ENCODE results near the gene ST7.

ST7 gene

DNA sequence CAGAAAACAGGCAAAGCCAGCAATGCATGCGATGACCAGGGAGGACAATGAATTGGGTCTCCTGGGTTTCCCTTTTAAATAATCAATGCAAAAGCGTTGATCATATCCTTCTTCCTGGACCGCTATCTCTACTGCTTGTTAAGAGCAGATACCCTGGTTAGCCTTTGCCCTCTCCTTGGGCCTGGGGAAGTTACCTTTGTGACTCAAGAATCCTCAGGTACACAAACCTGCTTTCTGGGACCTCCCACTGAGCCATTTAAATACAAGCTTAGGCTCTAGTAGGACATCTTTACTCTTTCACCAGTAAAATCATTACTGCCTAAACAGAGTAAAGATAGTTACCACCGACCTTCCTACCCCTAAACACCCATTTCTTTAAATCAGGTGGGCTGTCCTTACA lies 195.7 kb downstream of the ST7 start:
- DNase-seq (ENCODE audit: low read depth in 1 of 2, low spot score in 1 of 2) = no peak

DNA sequence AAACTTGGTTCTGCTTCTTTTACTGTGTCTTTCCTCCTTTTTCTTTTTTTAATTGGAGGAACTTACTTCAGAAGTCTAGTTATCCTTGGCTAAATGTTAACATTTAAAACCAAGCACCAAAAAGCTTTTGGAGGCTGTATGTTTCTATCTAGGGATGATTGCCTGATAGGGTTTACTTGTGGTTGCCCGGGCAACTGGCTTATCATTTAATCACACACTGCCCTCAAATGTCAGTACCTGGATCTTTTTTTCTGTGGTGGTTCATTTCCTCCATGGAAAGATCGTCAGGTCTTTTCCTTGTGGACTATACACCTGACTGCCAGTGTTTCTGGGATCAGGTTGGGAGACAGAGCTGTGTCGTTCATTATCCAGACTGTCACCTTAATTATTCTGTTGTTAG lies 196.4 kb downstream of the ST7 start:
- no peak for DNase-seq (ENCODE audit: low read depth in 1 of 2, low spot score in 1 of 2)

DNA sequence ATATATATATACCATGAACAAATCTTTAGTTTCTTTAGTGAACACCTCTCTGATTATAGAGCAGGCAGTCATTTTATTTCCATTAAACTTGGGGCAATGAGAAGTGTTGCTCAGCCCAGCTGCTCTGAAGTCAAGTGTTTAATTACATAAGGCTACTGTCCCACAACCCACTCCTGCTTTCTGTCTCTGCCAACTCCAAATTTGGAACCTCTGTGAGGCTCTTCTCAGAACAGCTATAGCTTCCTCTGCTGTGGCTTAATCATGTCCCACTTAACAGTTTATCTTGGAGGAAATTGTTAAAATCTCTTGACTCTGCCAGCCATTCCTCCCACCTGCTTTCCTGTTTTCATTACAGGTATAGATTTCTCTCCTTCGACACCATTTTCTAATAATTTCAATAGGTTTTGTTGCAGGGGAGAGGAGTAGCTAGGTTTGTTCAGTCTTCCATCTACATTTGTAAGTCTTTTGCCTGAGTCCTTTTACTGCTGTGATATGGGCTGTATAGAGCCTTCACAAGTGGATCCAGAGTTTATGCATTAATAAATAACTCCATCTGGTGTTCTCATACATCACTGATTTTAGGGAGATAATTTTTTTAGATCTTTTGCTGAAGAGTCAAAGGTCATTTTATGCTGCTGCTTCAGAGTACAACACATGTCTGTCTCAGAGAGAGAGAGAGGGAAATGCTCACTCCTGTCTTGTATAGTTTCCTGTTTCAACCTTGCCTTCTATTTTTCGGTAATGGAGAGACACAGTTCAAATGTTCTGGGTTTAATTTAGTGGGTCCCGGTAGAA lies 199.1 kb downstream of the ST7 start:
- no peak for DNase-seq (ENCODE audit: low read depth in 1 of 2, low spot score in 1 of 2)

DNA sequence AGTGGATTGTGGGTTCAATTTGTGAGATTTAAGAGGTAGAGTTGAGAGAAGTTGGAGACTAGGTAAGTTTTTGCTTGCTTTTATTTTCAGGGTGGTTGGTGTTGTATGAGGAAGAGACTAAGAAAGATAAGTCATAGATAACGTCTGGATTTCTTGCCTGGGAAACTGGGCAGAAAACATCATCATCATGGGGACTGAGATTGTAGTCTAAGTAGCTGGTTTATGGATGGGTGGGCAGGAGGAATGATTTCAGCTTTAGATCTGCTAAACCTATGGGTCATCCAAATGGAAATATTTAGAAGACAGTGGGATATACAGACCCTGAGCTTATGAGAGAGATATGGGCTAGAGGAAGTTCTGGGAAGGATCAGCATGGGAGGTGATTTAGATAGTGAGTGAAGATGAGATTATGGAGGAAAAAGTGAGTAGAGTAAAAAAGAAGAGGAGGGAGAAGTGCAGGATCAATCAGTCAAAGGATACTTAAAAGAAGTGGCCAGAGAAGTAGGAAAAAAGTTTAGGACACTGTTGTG lies 199.8 kb downstream of the ST7 start:
- DNase-seq (ENCODE audit: low read depth in 1 of 2, low spot score in 1 of 2) = no peak

DNA sequence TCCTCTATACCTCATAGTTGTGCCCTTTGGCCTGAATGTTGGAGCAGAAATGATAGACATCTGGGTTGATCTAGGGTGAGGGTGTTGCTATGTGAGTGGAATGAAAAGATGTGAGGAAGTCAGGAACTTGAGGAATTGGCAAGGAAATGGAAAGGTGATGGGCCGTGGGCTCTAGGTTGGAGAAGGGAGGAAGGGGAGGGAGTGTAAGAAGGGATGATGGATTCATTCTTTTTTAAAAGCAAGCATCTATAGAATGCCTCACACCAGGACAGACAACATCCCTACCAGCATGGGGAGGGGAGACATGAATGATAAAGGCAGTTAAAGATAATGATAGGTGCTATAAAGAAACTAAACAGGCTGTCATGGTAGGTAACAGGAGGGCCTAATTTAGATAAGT lies 201.4 kb downstream of the ST7 start:
- DNase-seq (ENCODE audit: low read depth in 1 of 2, low spot score in 1 of 2) = no peak

DNA sequence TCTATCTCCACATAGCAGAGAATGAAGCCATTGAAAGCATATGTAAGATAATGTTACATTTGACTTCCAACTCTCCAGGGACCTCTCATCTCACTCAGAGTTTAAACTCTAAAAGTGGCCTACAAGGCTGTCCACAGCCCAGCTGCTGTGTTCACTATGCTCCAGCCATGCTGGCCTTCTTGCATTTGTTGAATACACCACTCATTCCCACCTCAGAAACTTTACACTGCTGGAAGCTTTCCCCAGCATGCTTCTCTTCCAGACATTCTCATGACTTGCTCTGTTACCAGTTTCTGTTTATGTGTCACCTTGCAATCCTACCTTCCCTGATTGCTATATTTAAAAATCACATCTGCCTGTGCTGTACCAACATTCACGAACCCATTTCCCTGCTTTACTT lies 202.4 kb downstream of the ST7 start:
- no peak for DNase-seq (ENCODE audit: low read depth in 1 of 2, low spot score in 1 of 2)

DNA sequence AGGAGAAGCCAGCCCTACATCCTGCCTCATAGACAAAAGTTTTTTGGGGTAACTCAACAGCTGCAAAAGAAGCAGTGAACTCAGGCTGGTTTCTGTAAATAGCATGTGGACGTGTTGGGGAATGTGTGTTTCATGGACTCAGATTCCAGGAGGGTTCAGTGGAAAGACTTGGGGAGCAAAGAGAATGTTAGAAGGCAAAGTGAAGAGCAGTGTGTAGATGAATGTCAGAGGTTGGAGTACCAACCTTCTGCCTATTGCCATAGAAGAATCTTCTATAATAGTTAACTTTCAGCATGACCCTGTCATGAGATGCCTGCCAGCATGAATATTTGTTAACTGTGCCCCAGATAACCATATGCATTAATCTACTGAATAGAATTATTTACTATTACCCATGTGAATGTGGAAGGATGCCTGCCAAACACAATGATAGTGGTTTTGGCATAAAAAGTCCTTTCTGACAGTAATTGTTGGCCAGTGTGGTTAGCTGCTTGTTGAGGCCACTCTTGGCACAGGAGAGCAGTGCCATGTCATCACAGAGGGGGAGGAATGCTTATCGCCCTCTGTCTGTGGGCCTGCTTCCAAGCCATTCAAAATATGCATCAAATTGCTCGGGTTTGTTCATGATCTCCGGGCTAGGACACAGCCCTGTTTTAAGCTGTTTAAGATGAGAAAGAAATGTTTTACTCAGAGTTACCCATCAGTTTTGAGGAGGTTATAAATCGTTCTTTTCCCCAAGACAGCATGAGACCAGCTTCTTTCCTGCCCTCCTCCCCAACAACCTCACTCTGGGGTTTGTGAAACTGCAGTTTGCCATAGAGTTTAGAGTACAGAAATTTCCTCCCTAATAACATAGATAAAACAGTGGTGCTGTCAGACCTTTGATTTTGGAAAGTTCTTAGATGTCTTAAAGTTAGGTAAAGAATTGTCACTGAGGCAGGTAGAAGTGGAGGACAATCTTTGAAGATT lies 204.2 kb downstream of the ST7 start:
- no peak for DNase-seq (ENCODE audit: low read depth in 1 of 2, low spot score in 1 of 2)

DNA sequence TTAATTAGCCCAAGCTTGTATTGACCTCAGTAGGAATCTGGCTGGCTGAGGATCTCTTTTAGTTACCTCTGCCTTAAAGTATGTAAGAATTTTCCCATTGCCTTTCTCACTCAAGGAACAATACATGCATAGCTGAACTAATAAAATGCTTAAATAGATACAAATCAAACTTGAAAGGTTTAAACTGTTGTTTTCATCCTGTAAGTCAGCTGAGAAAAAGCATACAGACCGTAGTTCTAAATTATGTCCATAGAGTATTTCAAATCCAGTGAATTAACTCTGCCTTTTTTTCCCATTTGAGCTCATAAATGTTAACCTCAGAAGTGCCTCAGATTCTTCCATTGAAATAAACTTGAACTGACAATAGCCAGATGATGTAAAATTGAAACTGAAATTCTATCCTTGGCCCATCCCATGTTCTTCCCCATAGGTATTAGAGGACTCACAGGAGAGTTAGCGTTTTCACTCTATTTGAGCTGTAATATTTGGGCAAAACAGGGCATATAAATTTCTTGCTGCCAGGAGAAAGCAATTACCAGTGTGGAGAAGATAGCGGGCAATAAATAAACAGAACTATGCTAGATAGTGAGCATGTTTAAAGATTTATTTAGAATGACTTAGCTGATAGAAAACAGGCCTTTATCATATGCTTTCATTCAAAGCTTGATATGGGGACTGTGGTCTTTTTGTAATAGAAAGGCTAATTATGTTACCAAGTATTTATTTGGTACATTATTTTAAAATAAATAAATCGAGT lies 205.8 kb downstream of the ST7 start:
- no peak for DNase-seq (ENCODE audit: low read depth in 1 of 2, low spot score in 1 of 2)

DNA sequence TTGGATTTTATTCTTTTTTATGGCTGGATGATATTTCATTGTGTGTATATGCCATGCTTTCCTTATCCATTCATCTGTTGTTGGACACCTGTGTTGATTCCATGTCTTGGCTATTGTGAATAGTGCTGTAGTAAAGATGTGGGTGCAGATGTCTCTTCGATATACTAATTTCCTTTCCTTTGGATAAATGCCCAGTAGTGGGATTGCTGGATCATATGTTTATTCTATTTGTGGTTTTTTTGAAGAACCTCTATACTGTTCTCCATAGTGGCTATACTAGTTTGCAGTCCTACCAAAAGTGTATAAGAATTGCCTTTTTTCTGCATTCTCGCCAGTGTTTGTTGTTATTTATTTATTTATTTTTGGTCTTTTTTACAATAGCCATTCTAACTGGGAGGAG lies 209.8 kb downstream of the ST7 start:
- DNase-seq (ENCODE audit: low read depth in 1 of 2, low spot score in 1 of 2) = no peak

DNA sequence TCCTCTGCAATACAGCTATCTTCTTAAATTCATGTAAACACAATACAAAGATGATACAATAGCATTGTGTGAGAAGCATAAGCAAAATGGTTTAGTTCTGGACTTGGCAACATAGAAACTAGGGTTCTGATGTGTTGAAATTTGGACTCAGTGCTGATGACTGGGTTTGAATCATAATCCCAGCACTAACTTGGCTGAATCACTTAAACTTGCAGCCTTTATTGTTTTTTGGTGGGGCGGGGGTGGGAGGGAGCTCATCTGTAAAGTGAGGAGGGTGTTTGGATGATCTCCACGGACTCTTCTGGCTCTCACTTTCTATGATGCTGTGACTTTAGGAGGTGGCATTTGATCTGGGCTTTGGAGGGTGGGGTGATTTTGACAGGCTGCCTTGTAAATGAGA lies 211.3 kb downstream of the ST7 start:
- no peak for DNase-seq (ENCODE audit: low read depth in 1 of 2, low spot score in 1 of 2)

DNA sequence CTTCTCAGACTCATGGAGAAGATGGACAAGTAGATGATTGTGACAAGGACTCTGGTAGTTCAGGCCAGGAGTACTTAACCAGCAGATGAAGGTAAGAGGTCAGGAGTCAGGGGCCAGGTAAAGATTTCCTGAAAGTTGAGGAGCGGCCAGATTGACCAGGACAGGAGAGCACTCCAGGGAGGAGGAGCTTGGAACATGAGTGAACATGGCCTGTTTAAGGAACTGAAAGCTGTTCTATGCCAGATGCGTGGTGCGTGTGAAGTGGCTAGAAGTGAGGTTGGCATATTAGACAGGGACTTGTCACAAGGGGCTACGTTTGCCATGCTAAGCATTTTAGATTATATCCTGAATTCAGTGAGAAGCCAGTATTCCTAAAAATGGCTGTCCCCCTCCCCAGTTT lies 212.4 kb downstream of the ST7 start:
- no peak for DNase-seq (ENCODE audit: low read depth in 1 of 2, low spot score in 1 of 2)

DNA sequence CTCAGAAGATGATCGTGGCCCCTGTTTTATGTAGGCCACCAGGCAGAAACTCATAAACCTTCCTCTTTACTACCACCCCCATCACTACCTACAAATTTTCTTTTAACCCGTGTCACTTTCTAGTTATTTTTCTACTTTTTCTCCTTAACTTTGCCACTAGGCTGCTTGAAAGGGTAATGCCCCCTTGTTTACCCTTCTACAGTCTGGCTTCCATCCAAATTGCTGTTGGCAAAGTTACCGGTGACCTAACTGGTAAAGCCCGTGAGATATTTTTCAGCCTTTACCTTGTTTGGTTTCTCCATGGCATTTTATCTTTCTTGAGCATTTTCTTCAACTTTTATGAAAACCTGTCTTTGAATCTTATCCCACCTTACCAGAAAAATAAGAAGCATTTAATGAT lies 216.6 kb downstream of the ST7 start:
- no peak for DNase-seq (ENCODE audit: low read depth in 1 of 2, low spot score in 1 of 2)

DNA sequence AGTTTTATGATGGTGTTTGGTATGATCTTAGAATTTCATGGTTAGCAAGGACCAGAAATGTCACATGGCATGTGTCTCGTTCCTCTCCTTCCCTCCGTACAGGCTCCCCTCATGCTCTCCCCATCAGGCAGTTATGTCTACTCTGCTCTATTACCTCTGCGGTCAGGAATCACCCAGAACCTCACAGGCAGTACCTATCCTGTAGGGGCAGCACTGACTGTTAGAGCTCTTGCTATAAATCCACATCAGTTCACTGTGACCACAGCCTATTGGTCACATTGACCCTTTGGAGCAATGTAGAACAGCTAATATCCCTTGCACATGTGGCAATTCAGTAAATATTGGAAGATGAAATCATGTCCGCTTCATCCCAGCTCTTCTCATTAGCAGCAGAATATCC lies 217.8 kb downstream of the ST7 start:
- DNase-seq (ENCODE audit: low read depth in 1 of 2, low spot score in 1 of 2) = no peak

DNA sequence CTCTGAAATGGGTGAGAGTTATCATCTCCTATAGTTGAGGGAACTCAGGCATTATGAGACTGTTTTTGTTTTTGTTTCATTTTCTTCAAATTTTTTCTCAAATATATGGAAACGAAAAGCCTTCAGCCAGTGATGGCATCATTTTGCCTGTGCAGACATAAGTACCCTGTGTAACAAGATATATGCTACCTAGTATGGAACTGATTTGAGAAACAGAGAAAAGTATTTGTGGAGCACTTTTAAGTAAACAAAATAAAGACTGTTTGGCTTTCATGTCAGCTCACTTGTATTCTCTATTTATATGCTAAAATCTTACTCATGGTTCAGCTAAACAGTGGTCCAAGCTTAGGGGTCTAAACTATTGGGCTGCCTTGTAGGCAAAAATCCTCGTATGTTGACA lies 219.0 kb downstream of the ST7 start:
- no peak for DNase-seq (ENCODE audit: low read depth in 1 of 2, low spot score in 1 of 2)

DNA sequence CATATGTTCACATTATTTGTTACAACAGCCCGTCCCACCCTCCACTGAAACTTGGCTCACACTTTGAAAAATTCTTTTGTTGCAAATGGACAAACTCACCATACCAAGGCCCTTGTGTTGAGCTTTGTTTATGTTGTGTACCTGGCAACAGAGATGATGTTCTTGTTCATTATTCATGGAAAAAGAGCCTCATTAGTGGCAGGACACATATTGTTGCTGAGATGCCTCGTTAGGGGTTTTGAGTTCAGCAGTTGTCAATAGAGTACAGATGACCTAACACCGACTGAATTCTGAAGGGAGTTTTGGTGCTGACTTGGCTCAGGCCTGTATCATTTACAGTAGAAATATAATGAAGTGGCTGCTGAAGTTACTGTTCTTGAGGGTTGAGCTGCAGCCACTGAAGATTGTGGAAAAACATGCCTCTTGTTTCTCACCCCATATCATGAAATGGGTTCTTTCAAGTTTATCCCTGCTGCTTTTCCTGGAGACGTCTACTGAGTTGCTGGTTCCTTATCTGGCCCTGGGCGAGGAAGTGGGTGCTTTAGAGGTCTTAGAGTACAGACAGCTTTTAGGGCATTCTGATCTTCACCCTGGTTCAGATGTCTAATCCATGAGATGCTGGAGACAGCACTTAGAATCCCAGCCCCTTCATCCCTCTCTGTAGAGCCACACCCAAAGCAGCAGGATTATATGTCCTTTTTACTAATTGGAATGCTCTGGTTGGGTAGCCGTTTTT lies 219.9 kb downstream of the ST7 start:
- DNase-seq (ENCODE audit: low read depth in 1 of 2, low spot score in 1 of 2) = no peak

DNA sequence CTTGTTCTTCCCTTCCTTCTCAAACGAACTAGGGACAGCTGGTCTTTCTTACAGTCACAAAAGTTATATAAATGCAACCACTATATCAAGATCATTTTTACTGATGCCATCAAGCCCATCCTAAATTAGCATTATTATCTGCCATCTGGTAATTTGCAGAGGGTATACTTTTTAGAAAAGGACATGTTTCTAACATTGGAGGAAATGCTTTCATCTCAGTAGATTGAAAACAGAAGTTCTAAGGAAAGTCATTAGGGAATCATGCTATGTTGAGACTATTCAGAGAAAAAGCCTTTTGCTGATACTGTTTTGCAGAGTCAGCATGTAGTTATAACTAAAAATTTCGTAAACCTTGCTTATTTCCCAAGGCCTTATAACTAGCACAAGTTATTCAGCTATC lies 222.9 kb downstream of the ST7 start:
- DNase-seq (ENCODE audit: low read depth in 1 of 2, low spot score in 1 of 2) = no peak

DNA sequence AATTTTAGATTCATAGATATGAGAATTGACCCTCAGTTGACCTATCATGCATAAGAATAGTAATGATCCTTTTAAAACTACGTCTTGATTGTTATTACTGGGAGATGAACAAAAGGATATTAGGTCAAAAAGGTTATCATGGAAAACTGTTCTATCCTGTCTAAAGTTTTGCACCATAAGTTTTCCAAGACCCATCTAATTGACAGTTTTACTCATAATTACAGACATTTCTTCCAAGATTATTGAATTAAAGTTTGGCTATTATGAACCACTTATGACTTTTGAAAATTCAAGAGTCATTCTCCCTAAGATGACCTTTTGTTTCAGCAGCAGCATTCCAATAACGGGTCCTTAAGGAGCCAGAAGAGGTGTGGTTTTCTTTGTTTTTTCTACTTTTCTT lies 225.3 kb downstream of the ST7 start:
- DNase-seq (ENCODE audit: low read depth in 1 of 2, low spot score in 1 of 2) = no peak

DNA sequence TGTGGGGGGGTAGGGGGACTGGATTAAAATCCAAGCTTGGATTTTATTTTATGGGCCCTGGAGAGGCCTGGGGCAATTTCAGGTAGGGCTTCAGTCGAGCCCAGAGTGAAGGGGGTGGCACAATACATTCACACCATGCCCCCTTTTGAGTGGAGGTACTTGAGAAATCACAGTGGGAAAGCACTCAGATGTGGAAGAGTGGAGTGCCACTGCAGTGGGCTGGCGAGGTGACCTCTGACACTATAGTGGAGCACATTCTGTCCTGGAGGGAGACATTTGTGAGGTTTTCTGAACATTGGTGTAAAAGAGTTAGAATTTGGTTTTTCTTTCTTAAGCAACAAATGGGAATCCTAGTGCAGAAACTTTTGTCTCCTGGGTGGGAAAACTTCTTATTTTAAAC lies 226.4 kb downstream of the ST7 start:
- no peak for DNase-seq (ENCODE audit: low read depth in 1 of 2, low spot score in 1 of 2)

DNA sequence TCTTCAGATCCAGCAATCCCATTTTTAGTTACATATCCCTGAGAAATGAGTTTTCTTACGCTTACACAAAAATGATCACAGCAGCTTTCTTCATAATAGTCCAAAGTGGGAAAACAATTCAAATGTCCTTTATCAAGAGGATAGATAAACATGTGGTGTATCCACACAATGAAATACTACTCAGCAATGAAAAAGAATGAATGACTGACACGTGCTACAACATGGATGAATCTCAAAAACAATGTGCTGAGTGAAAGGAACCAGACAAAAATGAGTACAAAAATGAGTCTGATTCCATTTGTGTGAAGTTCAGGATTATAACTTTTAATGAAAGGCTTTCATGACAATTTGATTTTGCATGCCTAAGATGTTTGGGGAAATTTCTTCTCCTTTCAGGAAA lies 230.4 kb downstream of the ST7 start:
- no peak for DNase-seq (ENCODE audit: low read depth in 1 of 2, low spot score in 1 of 2)

DNA sequence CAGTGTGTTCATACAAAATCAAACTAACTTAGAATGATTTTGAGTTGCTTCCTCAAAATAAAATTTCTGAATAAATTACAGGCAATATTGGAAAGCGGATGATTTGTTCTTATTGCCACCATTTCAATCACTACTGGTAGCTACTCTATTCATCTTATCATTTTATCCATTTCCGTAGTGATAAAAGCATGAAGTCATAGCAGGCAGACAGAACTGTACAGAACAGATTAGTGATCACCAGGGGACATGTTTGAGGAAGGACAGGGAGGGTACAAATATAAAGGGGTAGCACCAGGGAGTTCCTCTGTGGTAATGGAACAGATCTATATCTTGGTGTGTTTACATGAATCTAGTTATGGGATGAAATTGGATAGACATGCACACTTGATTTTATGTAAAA lies 231.1 kb downstream of the ST7 start:
- DNase-seq (ENCODE audit: low read depth in 1 of 2, low spot score in 1 of 2) = no peak

DNA sequence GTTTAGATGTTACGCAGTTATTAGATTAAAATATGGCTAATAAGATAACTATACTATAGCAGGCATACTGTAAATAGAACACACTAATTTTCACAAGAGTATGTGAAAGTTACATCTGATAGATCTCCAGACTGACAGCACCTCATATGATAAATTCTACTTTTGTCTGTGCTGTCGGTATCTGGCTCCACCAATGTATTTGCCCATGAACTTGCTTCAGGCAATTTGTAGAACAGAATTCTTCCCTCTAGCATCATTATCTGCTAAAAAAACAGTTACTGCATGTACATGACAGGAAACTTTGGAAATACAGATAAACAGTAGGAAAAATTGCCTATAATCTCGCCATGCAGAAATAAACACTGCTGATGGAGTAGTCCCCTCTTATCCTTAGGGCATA lies 231.8 kb downstream of the ST7 start:
- no peak for DNase-seq (ENCODE audit: low read depth in 1 of 2, low spot score in 1 of 2)
